ENCODE results near the gene MPPED1.

Gene MPPED1

DNA sequence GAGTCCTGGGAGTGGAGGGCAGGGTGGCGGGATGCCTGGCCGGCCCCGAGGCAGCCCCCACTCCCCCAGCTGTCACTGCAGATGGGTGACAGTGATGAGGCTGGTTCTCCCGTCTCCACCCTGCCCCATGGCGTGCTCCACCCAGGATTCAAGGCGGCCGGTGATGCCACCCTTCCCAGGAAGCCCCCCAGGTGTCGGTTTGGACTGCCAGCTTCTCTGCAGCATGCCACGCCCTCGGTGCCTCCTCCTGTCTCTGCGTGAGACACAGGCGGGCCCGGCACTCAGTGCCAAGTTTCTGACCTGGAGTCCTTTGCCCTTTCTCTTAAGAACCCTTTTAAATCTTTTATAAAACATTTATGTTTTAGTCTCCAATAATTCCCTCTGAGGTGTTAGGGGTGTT lies 71.5 kb downstream of the MPPED1 start:
- Histone ChIP-seq H3K9me3 (ENCODE audit: low read length) (no peaks in the 10 kb centered on the region), H3K4me1 (ENCODE audit: insufficient read depth, low read length) (no peaks in the 10 kb centered on the region), H3K27ac (ENCODE audit: low read depth, low read length) (no peak overlapping the region), H3K27me3 (ENCODE audit: control insufficient read depth in 1 of 2, insufficient read depth in 2 of 2, low read length in 2 of 2) (peaks cover 0 to 7% of the 10 kb centered on the region in 2 donors), H3K9ac (ENCODE audit: low read length) (no peak overlapping the region), H3K36me3 (ENCODE audit: insufficient read depth, low read length) (no peaks in the 10 kb centered on the region), H3K4me3 (ENCODE audit: low read depth in 1 of 2, low read length in 2 of 2) (no peak overlapping the region)

DNA sequence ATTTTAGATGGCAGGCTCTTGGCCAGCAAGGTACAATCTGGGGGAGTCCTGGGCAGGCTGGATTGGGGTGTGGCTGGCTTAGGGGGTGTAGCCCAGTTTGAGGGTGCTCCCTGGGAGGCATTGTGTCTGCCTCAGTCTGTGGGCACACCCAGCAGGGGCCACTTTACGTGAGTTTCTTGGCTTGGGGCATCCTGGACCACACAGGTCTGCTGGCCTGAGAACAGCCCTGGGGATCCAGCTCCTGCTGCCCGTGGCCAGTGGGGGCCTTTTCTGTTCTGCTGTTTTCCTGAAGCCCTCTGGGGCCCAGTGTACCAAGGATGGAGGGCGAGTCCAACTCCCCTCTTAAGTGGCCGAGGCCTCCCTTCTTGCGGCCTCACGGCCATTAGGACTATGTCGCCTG lies 71.9 kb downstream of the MPPED1 start:
- Histone ChIP-seq H3K9me3 (ENCODE audit: low read length) (no peaks in the 10 kb centered on the region), H3K36me3 (ENCODE audit: insufficient read depth, low read length) (no peaks in the 10 kb centered on the region)

DNA sequence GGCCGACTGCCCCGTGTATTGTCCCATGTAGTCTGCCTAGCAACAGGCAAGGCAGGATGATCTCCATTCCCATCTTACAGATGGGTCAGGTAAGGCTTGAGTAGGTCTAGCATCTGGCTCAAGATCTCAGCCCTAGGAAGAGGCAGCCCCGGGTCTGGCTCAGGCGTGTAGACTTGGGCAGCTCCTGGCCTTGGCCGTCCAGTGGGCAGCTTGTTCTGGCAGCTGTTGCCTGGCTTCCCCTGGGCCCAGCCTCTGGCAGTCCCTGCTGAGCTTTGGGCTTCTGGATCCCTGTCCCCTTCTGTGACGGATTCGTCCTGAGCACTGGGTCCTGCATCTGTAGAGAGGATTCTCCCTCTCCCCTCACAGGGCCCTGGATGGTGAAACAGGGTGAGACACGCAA lies 72.4 kb downstream of the MPPED1 start:
- Histone ChIP-seq H3K4me3 (ENCODE audit: low read depth in 1 of 2, low read length in 2 of 2) (no peak overlapping the region), H3K36me3 (ENCODE audit: insufficient read depth, low read length) (no peaks in the 10 kb centered on the region), H3K4me1 (ENCODE audit: insufficient read depth, low read length) (no peaks in the 10 kb centered on the region), H3K27me3 (ENCODE audit: control insufficient read depth in 1 of 2, insufficient read depth in 2 of 2, low read length in 2 of 2) (peaks cover 0 to 7% of the 10 kb centered on the region in 2 donors), H3K27ac (ENCODE audit: low read depth, low read length) (no peak overlapping the region), H3K9me3 (ENCODE audit: low read length) (no peaks in the 10 kb centered on the region), H3K9ac (ENCODE audit: low read length) (no peak overlapping the region)

More for the DNA sequence above, 71.9 kb downstream of the MPPED1 start:
- Histone ChIP-seq H3K27me3 (ENCODE audit: control insufficient read depth in 1 of 2, insufficient read depth in 2 of 2, low read length in 2 of 2) (peaks cover 0 to 7% of the 10 kb centered on the region in 2 donors), H3K4me3 (ENCODE audit: low read depth in 1 of 2, low read length in 2 of 2) (no peak overlapping the region), H3K9ac (ENCODE audit: low read length) (no peak overlapping the region), H3K4me1 (ENCODE audit: insufficient read depth, low read length) (no peaks in the 10 kb centered on the region), H3K27ac (ENCODE audit: low read depth, low read length) (no peak overlapping the region)

DNA sequence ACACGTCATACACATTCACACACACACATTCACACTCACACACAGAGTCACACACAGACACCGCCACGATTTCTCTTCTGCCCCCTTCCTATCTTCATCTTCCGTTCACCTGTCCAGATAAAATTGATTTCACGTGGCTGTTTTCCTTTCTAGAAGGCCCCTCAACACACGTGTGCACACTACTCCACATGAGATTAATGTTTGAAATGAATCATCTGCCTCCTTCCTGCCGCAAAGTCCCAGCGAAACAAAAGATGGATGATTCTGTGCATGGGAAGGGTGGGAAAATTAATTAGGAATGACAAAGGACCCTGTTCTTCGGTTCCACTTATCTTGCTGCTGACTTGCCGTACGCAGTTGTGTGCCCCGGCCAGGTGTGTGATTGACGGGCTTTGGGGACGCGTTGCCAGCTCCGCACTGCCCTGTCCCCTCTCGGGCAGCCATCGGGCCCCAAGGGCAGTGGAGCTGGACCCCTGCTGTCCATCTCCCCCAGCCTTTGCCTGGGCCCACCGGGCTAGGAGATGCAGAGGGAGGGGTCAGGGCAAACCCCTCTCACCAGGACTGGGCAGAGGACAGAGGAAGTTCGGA lies 73.8 kb downstream of the MPPED1 start:
- Histone ChIP-seq H3K9ac (ENCODE audit: low read length) (no peak overlapping the region), H3K9me3 (ENCODE audit: low read length) (no peaks in the 10 kb centered on the region), H3K4me1 (ENCODE audit: insufficient read depth, low read length) (no peaks in the 10 kb centered on the region), H3K36me3 (ENCODE audit: insufficient read depth, low read length) (no peaks in the 10 kb centered on the region), H3K4me3 (ENCODE audit: low read depth in 1 of 2, low read length in 2 of 2) (no peak overlapping the region), H3K27ac (ENCODE audit: low read depth, low read length) (no peak overlapping the region), H3K27me3 (ENCODE audit: control insufficient read depth in 1 of 2, insufficient read depth in 2 of 2, low read length in 2 of 2) (peaks cover 0 to 7% of the 10 kb centered on the region in 2 donors)

DNA sequence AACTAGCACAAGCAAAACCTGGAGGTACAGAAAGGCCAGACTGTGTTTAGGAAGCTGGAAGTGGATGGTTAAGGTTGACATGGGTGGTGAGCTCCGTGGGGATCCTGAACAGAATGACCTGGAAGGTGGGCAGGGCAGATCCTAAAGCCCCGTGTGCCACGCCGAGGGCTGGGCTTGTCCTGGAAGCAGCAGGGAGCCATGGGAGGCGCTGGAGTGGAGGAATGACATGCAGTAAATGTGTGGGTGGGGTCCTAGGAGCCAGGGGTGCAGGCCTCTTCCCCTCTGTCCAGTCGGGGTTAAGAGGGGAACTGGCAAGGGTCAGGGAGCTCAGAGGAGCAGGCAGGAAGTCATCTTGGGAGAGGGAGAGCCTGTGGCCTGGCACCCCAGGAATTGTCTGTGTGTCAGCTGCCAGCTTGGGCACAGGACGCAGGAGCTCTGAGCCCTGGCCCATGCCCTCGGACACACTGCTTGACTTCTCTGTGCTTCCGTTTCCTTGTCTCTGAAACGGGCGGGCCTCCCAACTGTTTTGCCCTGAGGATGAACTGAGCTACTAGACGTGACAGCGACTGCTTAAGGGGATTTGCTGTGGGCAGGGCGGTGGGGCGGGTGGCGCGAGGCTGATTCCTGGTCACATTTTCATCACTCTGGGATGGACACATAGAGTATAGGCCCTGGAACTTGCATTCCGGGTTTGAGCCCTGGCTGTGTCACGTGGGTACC lies 75.7 kb downstream of the MPPED1 start:
- no peak overlapping the region for H3K27ac ChIP-seq (ENCODE audit: low read depth, low read length)
- H3K9me3 ChIP-seq (ENCODE audit: low read length) = no peaks in the 10 kb centered on the region
- no peaks in the 10 kb centered on the region for H3K36me3 ChIP-seq (ENCODE audit: insufficient read depth, low read length)
- H3K27me3 ChIP-seq (ENCODE audit: control insufficient read depth in 1 of 2, insufficient read depth in 2 of 2, low read length in 2 of 2) = peaks cover 0 to 7% of the 10 kb centered on the region in 2 donors
- H3K9ac ChIP-seq (ENCODE audit: low read length) = no peak overlapping the region
- H3K4me1 ChIP-seq (ENCODE audit: insufficient read depth, low read length) = no peaks in the 10 kb centered on the region
- no peak overlapping the region for H3K4me3 ChIP-seq (ENCODE audit: low read depth in 1 of 2, low read length in 2 of 2)

DNA sequence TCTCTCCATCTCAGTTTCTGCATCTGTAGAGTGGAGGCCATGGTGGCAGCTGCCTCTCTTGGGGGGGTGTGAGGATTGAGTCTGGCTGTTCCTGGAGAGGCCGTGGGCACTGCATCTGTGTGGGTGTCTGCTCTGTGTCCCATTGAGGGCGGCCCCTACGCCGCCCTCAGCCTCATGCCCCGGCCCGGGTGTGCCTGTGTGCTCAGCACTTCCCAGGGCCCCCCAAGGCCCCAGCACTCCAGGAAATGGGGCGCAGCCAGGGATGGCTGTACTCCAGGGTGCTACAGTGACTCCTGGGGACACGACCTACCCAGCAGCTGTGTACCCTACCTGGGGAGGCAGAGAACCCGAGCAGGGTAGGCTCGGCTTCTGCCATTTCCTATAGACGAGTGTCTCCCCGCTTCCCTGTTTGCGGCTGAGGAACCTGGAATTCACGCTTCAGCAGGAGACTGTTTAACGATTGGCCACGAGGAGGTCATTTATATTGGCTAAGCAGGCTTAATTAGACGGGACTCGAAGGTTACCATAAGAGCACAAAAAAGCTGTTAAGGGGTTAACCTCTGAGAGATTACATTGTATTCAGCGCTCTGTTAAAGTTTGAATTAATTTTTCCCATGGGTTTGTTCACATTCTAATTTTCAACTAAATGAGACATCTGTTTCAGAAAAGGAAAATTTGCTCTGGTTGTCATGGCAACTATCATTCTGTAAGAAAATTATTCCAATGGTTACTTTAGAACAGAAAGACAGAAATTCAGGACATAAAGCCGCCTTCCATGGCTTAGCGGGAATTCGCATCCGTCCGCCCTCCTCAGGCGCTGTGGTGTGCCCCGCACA lies 76.4 kb downstream of the MPPED1 start:
- Histone ChIP-seq H3K4me3 (ENCODE audit: low read depth in 1 of 2, low read length in 2 of 2) (no peak overlapping the region), H3K9me3 (ENCODE audit: low read length) (no peaks in the 10 kb centered on the region), H3K9ac (ENCODE audit: low read length) (no peak overlapping the region), H3K36me3 (ENCODE audit: insufficient read depth, low read length) (no peaks in the 10 kb centered on the region), H3K4me1 (ENCODE audit: insufficient read depth, low read length) (no peaks in the 10 kb centered on the region), H3K27me3 (ENCODE audit: control insufficient read depth in 1 of 2, insufficient read depth in 2 of 2, low read length in 2 of 2) (peaks cover 0 to 10% of the 10 kb centered on the region in 2 donors), H3K27ac (ENCODE audit: low read depth, low read length) (no peak overlapping the region)

DNA sequence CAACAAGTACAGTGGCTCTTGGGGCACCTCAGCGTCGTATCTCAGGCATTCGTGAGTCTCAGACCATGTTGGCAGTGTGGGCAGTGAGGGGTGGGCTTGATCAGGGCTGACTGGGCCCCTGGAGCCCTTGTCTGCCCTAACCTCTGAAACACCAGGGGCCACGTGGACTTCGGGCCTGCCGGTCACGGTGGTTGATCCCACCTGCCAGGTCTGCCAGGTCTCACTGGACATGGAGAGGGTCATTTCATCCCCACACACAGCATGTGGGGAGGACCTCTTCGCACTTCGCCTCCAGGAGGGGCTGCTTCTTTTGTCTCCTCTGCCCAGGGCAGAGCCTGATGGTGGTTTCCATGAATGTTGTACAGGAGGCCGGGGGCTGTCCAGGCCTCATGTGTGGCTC lies 77.1 kb downstream of the MPPED1 start:
- H3K27ac ChIP-seq (ENCODE audit: low read depth, low read length) = no peak overlapping the region
- no peaks in the 10 kb centered on the region for H3K9me3 ChIP-seq (ENCODE audit: low read length)
- H3K4me3 ChIP-seq (ENCODE audit: low read depth in 1 of 2, low read length in 2 of 2) = no peak overlapping the region
- no peak overlapping the region for H3K9ac ChIP-seq (ENCODE audit: low read length)
- no peaks in the 10 kb centered on the region for H3K36me3 ChIP-seq (ENCODE audit: insufficient read depth, low read length)
- no peaks in the 10 kb centered on the region for H3K4me1 ChIP-seq (ENCODE audit: insufficient read depth, low read length)
- H3K27me3 ChIP-seq (ENCODE audit: control insufficient read depth in 1 of 2, insufficient read depth in 2 of 2, low read length in 2 of 2) = peaks cover 0 to 15% of the 10 kb centered on the region in 2 donors

DNA sequence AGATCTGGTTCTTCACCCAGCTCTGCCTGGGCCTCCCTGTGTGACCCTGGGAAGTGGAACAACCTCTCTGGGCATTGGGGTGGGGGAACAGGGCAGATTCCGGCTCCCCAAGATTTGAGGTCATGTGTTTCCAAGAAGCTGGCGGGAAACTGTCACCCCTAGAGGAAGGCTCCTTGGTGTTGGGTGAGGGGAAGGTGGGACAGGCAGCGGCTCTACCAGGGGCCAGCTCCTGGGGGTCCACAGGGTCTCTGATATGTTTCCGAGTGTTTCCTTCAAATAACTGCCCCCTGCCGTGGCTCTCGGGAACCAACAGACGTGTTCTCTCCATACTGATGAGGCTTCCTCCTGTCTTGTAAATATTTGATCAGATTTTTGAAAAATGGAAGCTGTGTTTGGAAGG lies 78.5 kb downstream of the MPPED1 start:
- Histone ChIP-seq H3K4me1 (ENCODE audit: insufficient read depth, low read length) (no peaks in the 10 kb centered on the region), H3K4me3 (ENCODE audit: low read depth in 1 of 2, low read length in 2 of 2) (no peak overlapping the region), H3K9me3 (ENCODE audit: low read length) (no peaks in the 10 kb centered on the region), H3K27ac (ENCODE audit: low read depth, low read length) (no peak overlapping the region), H3K27me3 (ENCODE audit: control insufficient read depth in 1 of 2, insufficient read depth in 2 of 2, low read length in 2 of 2) (peaks cover 0 to 15% of the 10 kb centered on the region in 2 donors), H3K36me3 (ENCODE audit: insufficient read depth, low read length) (no peaks in the 10 kb centered on the region), H3K9ac (ENCODE audit: low read length) (no peak overlapping the region)

DNA sequence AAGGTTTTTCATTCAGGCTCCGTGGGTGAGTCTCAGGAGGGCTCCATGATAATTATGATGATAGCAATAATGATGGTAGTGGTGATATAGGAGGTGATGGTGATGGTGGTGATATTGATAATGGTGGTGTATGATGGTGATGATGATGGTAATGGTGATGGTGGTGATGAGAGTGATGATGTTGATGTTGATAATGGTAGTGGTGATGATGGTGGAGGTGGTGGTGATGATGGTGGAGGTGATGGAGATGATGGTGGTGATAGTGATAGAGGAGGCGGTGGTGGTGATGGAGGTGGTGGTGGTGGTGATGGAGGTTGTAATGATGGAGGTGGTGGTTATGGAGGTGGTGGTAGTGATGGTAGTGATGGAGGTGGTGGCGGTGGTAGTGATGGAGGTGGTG lies 79.4 kb downstream of the MPPED1 start:
- H3K9ac ChIP-seq (ENCODE audit: low read length) = no peak overlapping the region
- H3K4me1 ChIP-seq (ENCODE audit: insufficient read depth, low read length) = no peaks in the 10 kb centered on the region
- peaks cover 0 to 14% of the 10 kb centered on the region in 2 donors for H3K27me3 ChIP-seq (ENCODE audit: control insufficient read depth in 1 of 2, insufficient read depth in 2 of 2, low read length in 2 of 2)
- H3K36me3 ChIP-seq (ENCODE audit: insufficient read depth, low read length) = no peaks in the 10 kb centered on the region
- H3K9me3 ChIP-seq (ENCODE audit: low read length) = no peaks in the 10 kb centered on the region
- H3K4me3 ChIP-seq (ENCODE audit: low read depth in 1 of 2, low read length in 2 of 2) = no peak overlapping the region
- no peak overlapping the region for H3K27ac ChIP-seq (ENCODE audit: low read depth, low read length)

DNA sequence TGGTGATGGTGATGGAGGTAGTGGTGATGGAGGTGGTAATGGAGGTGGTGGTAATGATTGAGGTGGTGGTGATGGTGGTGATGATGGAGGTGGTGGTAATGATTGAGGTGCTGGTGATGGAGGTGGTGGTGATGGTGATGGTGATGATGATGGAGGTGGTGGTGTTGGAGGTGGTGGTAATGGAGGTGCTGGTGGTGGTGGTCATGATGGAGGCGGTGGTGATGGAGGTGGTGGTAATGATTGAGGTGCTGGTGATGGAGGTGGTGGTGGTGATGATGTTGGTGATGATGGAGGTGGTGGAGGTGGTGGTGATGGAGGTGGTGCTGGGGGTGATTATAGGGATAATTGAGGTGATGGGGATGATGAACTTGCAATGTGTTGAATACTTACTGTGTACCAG lies 79.9 kb downstream of the MPPED1 start:
- peaks cover 0 to 8% of the 10 kb centered on the region in 2 donors for H3K27me3 ChIP-seq (ENCODE audit: control insufficient read depth in 1 of 2, insufficient read depth in 2 of 2, low read length in 2 of 2)
- no peak overlapping the region for H3K9ac ChIP-seq (ENCODE audit: low read length)
- no peak overlapping the region for H3K27ac ChIP-seq (ENCODE audit: low read depth, low read length)
- no peaks in the 10 kb centered on the region for H3K9me3 ChIP-seq (ENCODE audit: low read length)
- no peaks in the 10 kb centered on the region for H3K4me1 ChIP-seq (ENCODE audit: insufficient read depth, low read length)
- no peak overlapping the region for H3K4me3 ChIP-seq (ENCODE audit: low read depth in 1 of 2, low read length in 2 of 2)
- no peaks in the 10 kb centered on the region for H3K36me3 ChIP-seq (ENCODE audit: insufficient read depth, low read length)

DNA sequence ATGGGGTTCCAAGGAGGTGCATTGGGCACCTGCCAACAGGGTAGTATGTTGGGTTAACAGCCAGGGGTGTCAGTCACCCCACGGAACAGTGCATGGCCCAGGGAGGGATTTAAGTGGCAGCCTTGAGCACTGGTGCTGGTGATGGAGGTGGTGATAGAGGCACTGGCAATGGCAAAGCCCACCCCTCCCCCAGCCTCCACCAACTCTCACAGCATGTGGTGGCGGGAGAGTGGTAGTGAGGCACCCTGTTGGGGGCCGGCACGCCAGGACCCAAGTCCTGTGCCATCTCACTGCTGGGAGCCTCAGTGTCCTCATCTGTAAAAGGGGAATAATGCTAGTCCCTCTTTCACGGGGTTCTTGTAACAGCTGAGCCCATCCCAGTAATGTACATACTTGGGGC lies 81.5 kb downstream of the MPPED1 start:
- Histone ChIP-seq H3K9me3 (ENCODE audit: low read length) (no peaks in the 10 kb centered on the region), H3K9ac (ENCODE audit: low read length) (no peak overlapping the region), H3K4me1 (ENCODE audit: insufficient read depth, low read length) (no peaks in the 10 kb centered on the region), H3K36me3 (ENCODE audit: insufficient read depth, low read length) (no peaks in the 10 kb centered on the region), H3K4me3 (ENCODE audit: low read depth in 1 of 2, low read length in 2 of 2) (no peak overlapping the region), H3K27ac (ENCODE audit: low read depth, low read length) (no peak overlapping the region), H3K27me3 (ENCODE audit: control insufficient read depth in 1 of 2, insufficient read depth in 2 of 2, low read length in 2 of 2) (peaks cover 0 to 7% of the 10 kb centered on the region in 2 donors)
